Liver (tissue), 9 donors: ENCODE measurements around the gene POFUT2. TPM values are rescaled to one million over a fixed set of nuclear protein-coding genes. Genes with fewer than 3 reads are reported as not detected.

Experiments
- DNase-seq: peaks from one replicate; pipeline ENCODE4 v3.0.0-alpha.2; 2017; ENCODE audit warnings: low spot score
- H3K27ac ChIP-seq, 2 donors: one replicate each; pipeline ENCODE4 v1.7.0; 2013; ENCODE audit warnings: inconsistent platforms in 2 of 2, low read length in 2 of 2, control low read depth in 1 of 2, low read depth in 1 of 2, mild to moderate bottlenecking in 1 of 2
- H3K27me3 ChIP-seq, 4 donors: one replicate each; pipeline versions ENCODE4 v1.6.1 to v1.7.0; 2013; ENCODE audit warnings: low read length in 3 of 4, inconsistent platforms in 1 of 4, mild to moderate bottlenecking in 1 of 4, moderate library complexity in 1 of 4; ENCODE audit not compliant: control insufficient read depth in 4 of 4, insufficient read depth in 4 of 4
- H3K36me3 ChIP-seq, 4 donors: one replicate each; pipeline versions ENCODE4 v1.6.1 to v1.7.0; 2013; ENCODE audit warnings: low read length in 3 of 4, mild to moderate bottlenecking in 3 of 4, low read depth in 1 of 4, moderate library complexity in 1 of 4; ENCODE audit not compliant: control insufficient read depth in 4 of 4, insufficient read depth in 3 of 4
- H3K4me1 ChIP-seq, 4 donors: one replicate each; pipeline versions ENCODE4 v1.6.1 to v1.7.0; 2013; ENCODE audit warnings: low read length in 3 of 4, mild to moderate bottlenecking in 3 of 4, moderate library complexity in 1 of 4; ENCODE audit not compliant: control insufficient read depth in 4 of 4, insufficient read depth in 4 of 4
- H3K4me3 ChIP-seq, 3 donors: one replicate each; pipeline versions ENCODE4 v1.6.1 to v1.7.0; 2013; ENCODE audit warnings: low read length in 3 of 3, control low read depth in 1 of 3, low read depth in 1 of 3, mild to moderate bottlenecking in 1 of 3
- H3K9ac ChIP-seq, 2 donors: one replicate each; pipeline ENCODE4 v1.7.0; 2013; ENCODE audit warnings: low read length in 2 of 2, mild to moderate bottlenecking in 2 of 2, moderate library complexity in 2 of 2, control low read depth in 1 of 2, low read depth in 1 of 2
- H3K9me3 ChIP-seq, 4 donors: one replicate each; pipeline versions ENCODE4 v1.6.1 to v1.7.0; 2013; ENCODE audit warnings: low read length in 3 of 4; ENCODE audit not compliant: control insufficient read depth in 4 of 4
- ATF3 ChIP-seq: IDR thresholded peaks from 2 replicates; pipeline ENCODE4 v1.6.1; 2016; ENCODE audit warnings: antibody characterized with exemption
- CTCF ChIP-seq: fragments of 150-350 bp; IDR thresholded peaks from 2 replicates; pipeline ENCODE4 v1.5.1; 2017; ENCODE audit warnings: improper control_type of control experiment, low read depth, low read length; ENCODE audit not compliant: missing input control
- EGR1 ChIP-seq, 2 donors: IDR thresholded peaks; 2 replicates each; pipeline ENCODE4 v1.6.1; 2016 to 2018; ENCODE audit warnings: antibody characterized with exemption in 2 of 2, low read depth in 2 of 2
- FOXA1 ChIP-seq: IDR thresholded peaks from 2 replicates; pipeline ENCODE4 v1.6.1; 2016; ENCODE audit warnings: antibody characterized with exemption
- FOXA2 ChIP-seq: IDR thresholded peaks from 2 replicates; pipeline ENCODE4 v1.6.1; 2016; ENCODE audit warnings: antibody characterized with exemption
- GABPA ChIP-seq, 2 donors: IDR thresholded peaks in 1 of 2; conservative IDR thresholded peaks in 1 of 2; 2 replicates each; pipeline ENCODE4 v1.6.1; 2016; ENCODE audit warnings: antibody characterized with exemption in 2 of 2, mild to moderate bottlenecking in 1 of 2, moderate library complexity in 1 of 2
- HNF4A ChIP-seq, 2 donors: conservative IDR thresholded peaks; 2 replicates each; pipeline ENCODE4 v1.6.1; 2016; ENCODE audit warnings: antibody characterized with exemption in 2 of 2, mild to moderate bottlenecking in 2 of 2
- HNF4G ChIP-seq: IDR thresholded peaks from 2 replicates; pipeline ENCODE4 v1.6.1; 2016; ENCODE audit warnings: antibody characterized with exemption
- JUND ChIP-seq, 2 donors: IDR thresholded peaks; 2 replicates each; pipeline ENCODE4 v1.6.1; 2016; ENCODE audit warnings: antibody characterized with exemption in 2 of 2
- MAX ChIP-seq: IDR thresholded peaks from 2 replicates; pipeline ENCODE4 v1.6.1; 2016; ENCODE audit warnings: antibody characterized with exemption
- NR2F2 ChIP-seq: IDR thresholded peaks from 2 replicates; pipeline ENCODE4 v1.6.1; 2016; ENCODE audit warnings: antibody characterized with exemption
- RAD21 ChIP-seq, 2 donors: IDR thresholded peaks; 2 replicates each; pipeline ENCODE4 v1.6.1; 2016; ENCODE audit warnings: antibody characterized with exemption in 2 of 2, mild to moderate bottlenecking in 2 of 2
- REST ChIP-seq: IDR thresholded peaks from 2 replicates; pipeline ENCODE4 v1.6.1; 2016; ENCODE audit warnings: antibody characterized with exemption, mild to moderate bottlenecking
- RXRA ChIP-seq, 2 donors: IDR thresholded peaks; 2 replicates each; pipeline ENCODE4 v1.6.1; 2017 to 2018; ENCODE audit warnings: antibody characterized with exemption in 2 of 2, mild to moderate bottlenecking in 1 of 2
- SP1 ChIP-seq: IDR thresholded peaks from 2 replicates; pipeline ENCODE4 v1.6.1; 2018; ENCODE audit warnings: antibody characterized with exemption, mild to moderate bottlenecking
- TAF1 ChIP-seq: conservative IDR thresholded peaks from 2 replicates; pipeline ENCODE4 v1.6.1; 2016; ENCODE audit warnings: antibody characterized with exemption, mild to moderate bottlenecking
- YY1 ChIP-seq: IDR thresholded peaks from 2 replicates; pipeline ENCODE4 v1.6.1; 2016; ENCODE audit warnings: antibody characterized with exemption, mild to moderate bottlenecking
- ZBTB33 ChIP-seq: IDR thresholded peaks from 2 replicates; pipeline ENCODE4 v1.6.1; 2016; ENCODE audit warnings: antibody characterized with exemption
- WGBS: extraction: QIAGEN DNeasy Blood & Tissue Kit; methylation state at CpG from one replicate; pipeline ENCODE4 v1.1.7; 2013; 5-methylcytosine and 5-hydroxymethylcytosine counted together
- polyA plus RNA-seq, 2 donors: library from polyadenylated mRNA; stranded (reverse) in 1 of 2; unstranded in 1 of 2; fragments of 200-250 nt in 1 of 2; fragments of >200 nt in 1 of 2; fragmentation: Nextera tagmentation in 1 of 2; extraction: Ambion mirVana in 1 of 2; gene quantifications; one replicate each; pipeline versions ENCODE4 v1.2.1 to v1.2.3, GENCODE V29; 2013 to 2015
- total RNA-seq, 2 donors: library from RNA; depleted of rRNA; stranded (reverse); fragments of >200 nt; gene quantifications; one replicate each; pipeline ENCODE4 v1.2.3, GENCODE V29; 2014
- donor health status: healthy.
- donor health status: healthy.
- donor health status: healthy.
- donor health status: healthy.
- donor health status: healthy.

POFUT2 gene
- total and polyA plus RNA-seq, 4 donors: 3.3 to 15.6 (median 7.9) TPM

GRCh38 chr21:45278156-45278911 lies 9.4 kb downstream of the POFUT2 start:
- DNase-seq: no peak
- WGBS: 95% methylated on average over 27 of the region's 27 CpGs
- Histone ChIP-seq H3K4me1 (no peaks in the 10 kb centered on the region), H3K9ac (no peak overlapping the region), H3K27ac (no peak overlapping the region), H3K36me3 (peaks cover 21 to 70% (median 46%) of the 10 kb centered on the region in 4 donors), H3K27me3 (no peaks in the 10 kb centered on the region), H3K4me3 (no peak overlapping the region), H3K9me3 (no peaks in the 10 kb centered on the region)
- TF ChIP-seq HNF4A (conservative IDR thresholded peaks at IDR 0.05): no peak
- no peak for TF ChIP-seq REST
- no peak for TF ChIP-seq FOXA2
- no peak for TF ChIP-seq TAF1

- no peak overlapping the region for H3K4me3 ChIP-seq
- no peak overlapping the region for H3K27ac ChIP-seq
- 94% methylated on average over 48 of the region's 48 CpGs for WGBS
- no peak for TF ChIP-seq RXRA (IDR thresholded peaks at IDR 0.05)
- no peak for TF ChIP-seq FOXA2
- no peak for TF ChIP-seq HNF4G
- no peak for TF ChIP-seq CTCF
- TF ChIP-seq SP1: no peak
- TF ChIP-seq REST: no peak
- no peak for TF ChIP-seq EGR1 (IDR thresholded peaks at IDR 0.05; ENCODE audit: low read depth in 2 of 2)
- no peak for TF ChIP-seq ZBTB33
- no peak for TF ChIP-seq GABPA (IDR thresholded peaks at IDR 0.05 in 1 of 2, conservative IDR thresholded peaks at IDR 0.05 in 1 of 2)
- no peak for TF ChIP-seq FOXA1
- no peak for TF ChIP-seq YY1
- no peak for TF ChIP-seq MAX
- TF ChIP-seq RAD21 (IDR thresholded peaks at IDR 0.05): no peak
- TF ChIP-seq NR2F2: no peak
- TF ChIP-seq ATF3: no peak
- no peak for TF ChIP-seq HNF4A (conservative IDR thresholded peaks at IDR 0.05)
- no peak for TF ChIP-seq TAF1
- TF ChIP-seq JUND (IDR thresholded peaks at IDR 0.05): no peak
- H3K9ac ChIP-seq: no peak overlapping the region
- H3K27me3 ChIP-seq: no peaks in the 10 kb centered on the region
- no peaks in the 10 kb centered on the region for H3K4me1 ChIP-seq
- DNase-seq: no peak
- peaks cover 19 to 67% (median 45%) of the 10 kb centered on the region in 4 donors for H3K36me3 ChIP-seq
- no peaks in the 10 kb centered on the region for H3K9me3 ChIP-seq
Measured at GRCh38 chr21:45277101-45278045, 10.3 kb downstream of the POFUT2 start.
